ENCODE measurements around the gene SNRNP48.

DNA sequence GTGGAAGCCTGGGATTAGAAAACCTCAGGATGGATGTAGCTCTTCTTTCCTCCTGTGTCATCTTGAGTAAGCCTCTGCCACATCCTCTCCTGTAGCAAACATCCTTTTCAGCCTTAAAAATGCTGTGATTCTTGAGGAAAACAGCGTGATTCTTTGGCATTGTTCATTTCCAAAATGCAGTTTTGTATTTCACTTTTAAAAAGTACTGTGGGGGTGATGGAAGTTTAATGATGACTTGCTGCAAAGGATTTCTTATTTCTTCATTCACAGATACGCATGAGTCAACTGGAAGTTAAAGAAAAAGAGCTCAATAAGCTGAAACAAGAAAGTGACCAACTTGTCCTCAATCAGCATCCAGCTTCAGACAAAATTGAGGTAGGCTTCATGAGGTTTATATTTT, 23.9 kb upstream of the SNRNP48 start:
- TF ChIP-seq CTCF (conservative IDR thresholded peaks at IDR 0.05 in 1 of 2, IDR thresholded peaks at IDR 0.05 in 1 of 2; ENCODE audit: extremely low read depth in 1 of 2, insufficient read depth in 1 of 2, low read depth in 1 of 2, low read length in 2 of 2) (no peak), EZH2 (IDR thresholded peaks at IDR 0.05; ENCODE audit: borderline replicate concordance, low read length) (no peak)
